Measurements from ENCODE around the gene TRPC1.

TRPC1 gene

DNA sequence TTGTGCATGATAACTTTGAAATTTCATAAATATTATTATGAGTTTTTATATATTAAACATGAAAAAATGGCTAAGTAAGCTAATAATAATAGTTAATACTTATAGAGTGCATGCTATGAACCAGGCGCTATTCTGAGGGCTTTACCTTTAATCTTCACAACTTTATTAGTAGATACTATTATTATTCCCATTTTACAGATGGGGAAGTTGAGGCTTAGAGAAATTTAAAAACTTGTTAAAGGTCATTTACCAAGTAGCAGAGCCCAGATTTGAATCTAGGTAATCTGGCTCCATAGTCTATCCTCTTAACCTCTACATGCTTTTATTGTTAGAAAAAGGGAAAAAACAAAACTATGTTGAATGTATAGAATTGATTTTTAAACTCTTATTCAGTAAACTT, 60.4 kb downstream of the TRPC1 start:
- TF ChIP-seq KLF16 (tag by site-specific recombination; IDR thresholded peaks at IDR 0.05), result no peak
- no peak for TF ChIP-seq ZNF146 (tag by site-specific recombination; IDR thresholded peaks at IDR 0.05)
- no peak for TF ChIP-seq ZNF2 (tag by site-specific recombination; IDR thresholded peaks at IDR 0.05)
- no peak for TF ChIP-seq ZNF184 (tag by site-specific recombination; IDR thresholded peaks at IDR 0.05)
- no peaks in the 10 kb centered on the region for H3K4me1 ChIP-seq (ENCODE audit: control insufficient read depth, insufficient read depth, low read length)
- peaks cover 0 to 4% of the 10 kb centered on the region in 2 experiments; a peak in 1 of 3 replicates for H3K36me3 ChIP-seq (ENCODE audit: control insufficient read depth in 2 of 2, insufficient read depth in 1 of 2, low read length in 2 of 2)
- no peak overlapping the region for H3K27ac ChIP-seq (ENCODE audit: extremely low read depth, low read depth, low read length)
- no peaks in the 10 kb centered on the region for H3K9me3 ChIP-seq (ENCODE audit: control insufficient read depth, insufficient read depth, low read depth, low read length)
- CTCF ChIA-PET, result interaction anchor here (1.0 kb wide), 1 partner anchor 45 kb away, joined by 3 read pairs; no protein-coding TSS in a partner anchor
- H3K4me3 ChIP-seq (ENCODE audit: low read depth, low read length), result no peak overlapping the region
- POLR2A ChIA-PET, result no interaction called here

DNA sequence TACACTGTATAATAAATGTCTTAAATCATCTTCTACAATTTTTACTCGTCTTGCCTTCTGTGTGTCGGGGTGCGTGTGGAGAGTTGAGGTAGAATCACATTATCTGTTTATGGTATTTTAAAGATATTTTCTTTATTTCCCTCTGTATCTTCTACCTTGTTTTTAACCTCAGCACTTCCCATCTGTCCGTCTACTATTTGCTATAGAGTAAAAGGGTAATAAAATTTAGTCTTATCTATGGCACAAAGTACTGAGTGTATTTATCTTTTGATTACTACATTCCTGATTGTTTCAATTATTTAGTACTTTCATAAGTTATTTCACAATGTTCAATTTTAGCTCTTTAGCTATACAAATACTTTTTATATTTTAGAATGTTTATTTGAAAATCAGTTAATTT, 62.2 kb downstream of the TRPC1 start:
- H3K27ac ChIP-seq (ENCODE audit: extremely low read depth, low read depth, low read length), result no peak overlapping the region
- peaks cover 0 to 4% of the 10 kb centered on the region in 2 experiments; a peak in 1 of 3 replicates for H3K36me3 ChIP-seq (ENCODE audit: control insufficient read depth in 2 of 2, insufficient read depth in 1 of 2, low read length in 2 of 2)
- ChIA-PET CTCF (no interaction called here), POLR2A (no interaction called here)
- no peak for TF ChIP-seq TRIM28 (IDR thresholded peaks at IDR 0.05; ENCODE audit: borderline replicate concordance, low read length)
- TF ChIP-seq, protein P1, sequence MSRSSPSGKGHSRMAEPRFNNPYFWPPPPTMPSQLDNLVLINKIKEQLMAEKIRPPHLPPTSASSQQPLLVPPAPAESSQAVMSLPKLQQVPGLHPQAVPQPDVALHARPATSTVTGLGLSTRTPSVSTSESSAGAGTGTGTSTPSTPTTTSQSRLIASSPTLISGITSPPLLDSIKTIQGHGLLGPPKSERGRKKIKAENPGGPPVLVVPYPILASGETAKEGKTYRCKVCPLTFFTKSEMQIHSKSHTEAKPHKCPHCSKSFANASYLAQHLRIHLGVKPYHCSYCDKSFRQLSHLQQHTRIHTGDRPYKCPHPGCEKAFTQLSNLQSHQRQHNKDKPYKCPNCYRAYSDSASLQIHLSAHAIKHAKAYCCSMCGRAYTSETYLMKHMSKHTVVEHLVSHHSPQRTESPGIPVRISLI (tag by site-specific recombination; IDR thresholded peaks at IDR 0.05), result no peak
- TF ChIP-seq, protein P2, sequence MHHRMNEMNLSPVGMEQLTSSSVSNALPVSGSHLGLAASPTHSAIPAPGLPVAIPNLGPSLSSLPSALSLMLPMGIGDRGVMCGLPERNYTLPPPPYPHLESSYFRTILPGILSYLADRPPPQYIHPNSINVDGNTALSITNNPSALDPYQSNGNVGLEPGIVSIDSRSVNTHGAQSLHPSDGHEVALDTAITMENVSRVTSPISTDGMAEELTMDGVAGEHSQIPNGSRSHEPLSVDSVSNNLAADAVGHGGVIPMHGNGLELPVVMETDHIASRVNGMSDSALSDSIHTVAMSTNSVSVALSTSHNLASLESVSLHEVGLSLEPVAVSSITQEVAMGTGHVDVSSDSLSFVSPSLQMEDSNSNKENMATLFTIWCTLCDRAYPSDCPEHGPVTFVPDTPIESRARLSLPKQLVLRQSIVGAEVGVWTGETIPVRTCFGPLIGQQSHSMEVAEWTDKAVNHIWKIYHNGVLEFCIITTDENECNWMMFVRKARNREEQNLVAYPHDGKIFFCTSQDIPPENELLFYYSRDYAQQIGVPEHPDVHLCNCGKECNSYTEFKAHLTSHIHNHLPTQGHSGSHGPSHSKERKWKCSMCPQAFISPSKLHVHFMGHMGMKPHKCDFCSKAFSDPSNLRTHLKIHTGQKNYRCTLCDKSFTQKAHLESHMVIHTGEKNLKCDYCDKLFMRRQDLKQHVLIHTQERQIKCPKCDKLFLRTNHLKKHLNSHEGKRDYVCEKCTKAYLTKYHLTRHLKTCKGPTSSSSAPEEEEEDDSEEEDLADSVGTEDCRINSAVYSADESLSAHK (tag by site-specific recombination; IDR thresholded peaks at IDR 0.05), result no peak
- TF ChIP-seq ZNF350 (tag by site-specific recombination; IDR thresholded peaks at IDR 0.05), result no peak
- TF ChIP-seq SALL2 (tag by site-specific recombination; IDR thresholded peaks at IDR 0.05; ENCODE audit: borderline replicate concordance), result no peak
- TF ChIP-seq ZNF626 (tag by site-specific recombination; IDR thresholded peaks at IDR 0.05), result no peak
- TF ChIP-seq ZNF37A (tag by site-specific recombination; IDR thresholded peaks at IDR 0.05), result no peak
- TF ChIP-seq ZNF223 (tag by site-specific recombination; IDR thresholded peaks at IDR 0.05), result no peak
- no peak for TF ChIP-seq ZNF169 (tag by site-specific recombination; IDR thresholded peaks at IDR 0.05)
- TF ChIP-seq, protein P3, sequence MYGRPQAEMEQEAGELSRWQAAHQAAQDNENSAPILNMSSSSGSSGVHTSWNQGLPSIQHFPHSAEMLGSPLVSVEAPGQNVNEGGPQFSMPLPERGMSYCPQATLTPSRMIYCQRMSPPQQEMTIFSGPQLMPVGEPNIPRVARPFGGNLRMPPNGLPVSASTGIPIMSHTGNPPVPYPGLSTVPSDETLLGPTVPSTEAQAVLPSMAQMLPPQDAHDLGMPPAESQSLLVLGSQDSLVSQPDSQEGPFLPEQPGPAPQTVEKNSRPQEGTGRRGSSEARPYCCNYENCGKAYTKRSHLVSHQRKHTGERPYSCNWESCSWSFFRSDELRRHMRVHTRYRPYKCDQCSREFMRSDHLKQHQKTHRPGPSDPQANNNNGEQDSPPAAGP (tag by site-specific recombination; IDR thresholded peaks at IDR 0.05), result no peak
- TF ChIP-seq, protein P4, sequence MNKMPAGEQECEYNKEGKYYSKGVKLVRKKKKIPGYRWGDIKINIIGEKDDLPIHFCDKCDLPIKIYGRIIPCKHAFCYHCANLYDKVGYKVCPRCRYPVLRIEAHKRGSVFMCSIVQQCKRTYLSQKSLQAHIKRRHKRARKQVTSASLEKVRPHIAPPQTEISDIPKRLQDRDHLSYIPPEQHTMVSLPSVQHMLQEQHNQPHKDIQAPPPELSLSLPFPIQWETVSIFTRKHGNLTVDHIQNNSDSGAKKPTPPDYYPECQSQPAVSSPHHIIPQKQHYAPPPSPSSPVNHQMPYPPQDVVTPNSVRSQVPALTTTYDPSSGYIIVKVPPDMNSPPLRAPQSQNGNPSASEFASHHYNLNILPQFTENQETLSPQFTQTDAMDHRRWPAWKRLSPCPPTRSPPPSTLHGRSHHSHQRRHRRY (tag by site-specific recombination; IDR thresholded peaks at IDR 0.05), result no peak
- H3K4me1 ChIP-seq (ENCODE audit: control insufficient read depth, insufficient read depth, low read length), result no peaks in the 10 kb centered on the region
- H3K9me3 ChIP-seq (ENCODE audit: control insufficient read depth, insufficient read depth, low read depth, low read length), result no peaks in the 10 kb centered on the region
- no peak overlapping the region for H3K4me3 ChIP-seq (ENCODE audit: low read depth, low read length)

DNA sequence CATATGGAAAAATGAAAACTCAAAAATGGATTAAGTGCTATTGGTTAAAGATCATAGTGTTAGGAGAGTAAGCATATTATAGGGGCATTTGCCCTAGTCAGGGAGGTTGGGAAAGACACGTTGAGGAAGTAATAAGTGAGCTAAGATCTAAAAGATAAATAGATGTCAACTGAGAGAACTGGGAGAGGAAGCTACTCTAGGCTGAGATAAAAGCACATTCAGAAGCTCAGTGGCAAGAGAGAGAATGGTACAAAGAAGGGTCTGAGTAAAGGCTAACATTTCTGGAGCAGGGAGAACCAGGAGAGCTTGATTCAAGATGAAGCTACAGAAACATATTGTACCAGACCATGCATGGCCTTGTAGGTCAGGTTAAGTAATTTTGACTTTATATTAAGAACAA, 63.9 kb downstream of the TRPC1 start:
- no peaks in the 10 kb centered on the region for H3K4me1 ChIP-seq (ENCODE audit: control insufficient read depth, insufficient read depth, low read length)
- no peak overlapping the region for H3K4me3 ChIP-seq (ENCODE audit: low read depth, low read length)
- no peaks in the 10 kb centered on the region for H3K9me3 ChIP-seq (ENCODE audit: control insufficient read depth, insufficient read depth, low read depth, low read length)
- ChIA-PET CTCF (no interaction called here), POLR2A (no interaction called here)
- H3K27ac ChIP-seq (ENCODE audit: extremely low read depth, low read depth, low read length), result no peak overlapping the region
- peaks cover 0 to 1% of the 10 kb centered on the region in 2 experiments; a peak in 1 of 3 replicates for H3K36me3 ChIP-seq (ENCODE audit: control insufficient read depth in 2 of 2, insufficient read depth in 1 of 2, low read length in 2 of 2)
- TF ChIP-seq, protein P5, sequence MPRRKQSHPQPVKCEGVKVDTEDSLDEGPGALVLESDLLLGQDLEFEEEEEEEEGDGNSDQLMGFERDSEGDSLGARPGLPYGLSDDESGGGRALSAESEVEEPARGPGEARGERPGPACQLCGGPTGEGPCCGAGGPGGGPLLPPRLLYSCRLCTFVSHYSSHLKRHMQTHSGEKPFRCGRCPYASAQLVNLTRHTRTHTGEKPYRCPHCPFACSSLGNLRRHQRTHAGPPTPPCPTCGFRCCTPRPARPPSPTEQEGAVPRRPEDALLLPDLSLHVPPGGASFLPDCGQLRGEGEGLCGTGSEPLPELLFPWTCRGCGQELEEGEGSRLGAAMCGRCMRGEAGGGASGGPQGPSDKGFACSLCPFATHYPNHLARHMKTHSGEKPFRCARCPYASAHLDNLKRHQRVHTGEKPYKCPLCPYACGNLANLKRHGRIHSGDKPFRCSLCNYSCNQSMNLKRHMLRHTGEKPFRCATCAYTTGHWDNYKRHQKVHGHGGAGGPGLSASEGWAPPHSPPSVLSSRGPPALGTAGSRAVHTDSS (tag by site-specific recombination; IDR thresholded peaks at IDR 0.05), result no peak
- no peak for TF ChIP-seq ZIC2 (tag by site-specific recombination; IDR thresholded peaks at IDR 0.05)
- no peak for TF ChIP-seq KLF10 (tag by site-specific recombination; IDR thresholded peaks at IDR 0.05)
- TF ChIP-seq, protein P6, sequence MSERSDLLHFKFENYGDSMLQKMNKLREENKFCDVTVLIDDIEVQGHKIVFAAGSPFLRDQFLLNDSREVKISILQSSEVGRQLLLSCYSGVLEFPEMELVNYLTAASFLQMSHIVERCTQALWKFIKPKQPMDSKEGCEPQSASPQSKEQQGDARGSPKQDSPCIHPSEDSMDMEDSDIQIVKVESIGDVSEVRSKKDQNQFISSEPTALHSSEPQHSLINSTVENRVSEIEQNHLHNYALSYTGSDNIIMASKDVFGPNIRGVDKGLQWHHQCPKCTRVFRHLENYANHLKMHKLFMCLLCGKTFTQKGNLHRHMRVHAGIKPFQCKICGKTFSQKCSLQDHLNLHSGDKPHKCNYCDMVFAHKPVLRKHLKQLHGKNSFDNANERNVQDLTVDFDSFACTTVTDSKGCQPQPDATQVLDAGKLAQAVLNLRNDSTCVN (tag by site-specific recombination; optimal IDR thresholded peaks at IDR 0.05), result no peak
- TF ChIP-seq ZNF544 (tag by site-specific recombination; IDR thresholded peaks at IDR 0.05), result no peak
- no peak for TF ChIP-seq YY1 (tag by site-specific recombination; IDR thresholded peaks at IDR 0.05)
- TF ChIP-seq, protein P7, sequence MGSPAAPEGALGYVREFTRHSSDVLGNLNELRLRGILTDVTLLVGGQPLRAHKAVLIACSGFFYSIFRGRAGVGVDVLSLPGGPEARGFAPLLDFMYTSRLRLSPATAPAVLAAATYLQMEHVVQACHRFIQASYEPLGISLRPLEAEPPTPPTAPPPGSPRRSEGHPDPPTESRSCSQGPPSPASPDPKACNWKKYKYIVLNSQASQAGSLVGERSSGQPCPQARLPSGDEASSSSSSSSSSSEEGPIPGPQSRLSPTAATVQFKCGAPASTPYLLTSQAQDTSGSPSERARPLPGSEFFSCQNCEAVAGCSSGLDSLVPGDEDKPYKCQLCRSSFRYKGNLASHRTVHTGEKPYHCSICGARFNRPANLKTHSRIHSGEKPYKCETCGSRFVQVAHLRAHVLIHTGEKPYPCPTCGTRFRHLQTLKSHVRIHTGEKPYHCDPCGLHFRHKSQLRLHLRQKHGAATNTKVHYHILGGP (tag by site-specific recombination; IDR thresholded peaks at IDR 0.05), result no peak
- no peak for TF ChIP-seq RBAK (tag by site-specific recombination; IDR thresholded peaks at IDR 0.05)
